IPS-20b (cell line): Measurements from ENCODE around the gene THOC7.

Experiments
- H3K27ac ChIP-seq: one replicate; pipeline ENCODE4 v1.5.1; 2013; ENCODE audit warnings: low read length
- H3K27me3 ChIP-seq: 2 replicates; pipeline ENCODE4 v1.6.1; 2013; ENCODE audit warnings: mild to moderate bottlenecking, low read length, inconsistent platforms; ENCODE audit not compliant: insufficient read depth
- H3K36me3 ChIP-seq: 2 replicates; pipeline ENCODE4 v1.6.1; 2013; ENCODE audit warnings: low read depth, mild to moderate bottlenecking, inconsistent platforms, low read length, moderate library complexity; ENCODE audit not compliant: insufficient read depth
- H3K4me1 ChIP-seq: 2 replicates; pipeline ENCODE4 v1.6.1; 2013; ENCODE audit warnings: mild to moderate bottlenecking, control low read depth, inconsistent platforms, low read length, moderate library complexity; ENCODE audit not compliant: insufficient read depth
- H3K4me3 ChIP-seq: 2 replicates; pipeline ENCODE4 v1.5.1; 2013; ENCODE audit warnings: mild to moderate bottlenecking, low read length, inconsistent platforms
- H3K9ac ChIP-seq: 2 replicates; pipeline ENCODE4 v1.6.1; 2013; ENCODE audit warnings: low read depth, mild to moderate bottlenecking, inconsistent platforms, low read length, moderate library complexity
- H3K9me3 ChIP-seq: 2 replicates; pipeline ENCODE4 v1.6.1; 2013; ENCODE audit warnings: mild to moderate bottlenecking, low read depth, low read length, inconsistent platforms; ENCODE audit not compliant: insufficient read depth

THOC7 gene

GRCh38 chr3:63861306-63861705 is 2.3 kb downstream of the THOC7 start:
- peak overlapping the region; percentile 31; the same call in 1 of the 2 replicates for H3K4me3 ChIP-seq

GRCh38 chr3:63860776-63861175 is 2.8 kb downstream of the THOC7 start:
- Histone ChIP-seq H3K4me1 (peaks cover 51% of the 10 kb centered on the region), H3K9me3 (no peaks in the 10 kb centered on the region), H3K27me3 (peaks cover 8% of the 10 kb centered on the region; the same call in 1 of the 2 replicates), H3K4me3 (peak overlapping the region; percentile 31; the same call in 1 of the 2 replicates), H3K27ac (no peak overlapping the region), H3K36me3 (no peaks in the 10 kb centered on the region), H3K9ac (no peak overlapping the region)

More at GRCh38 chr3:63861306-63861705, 2.3 kb downstream of the THOC7 start:
- peaks cover 45% of the 10 kb centered on the region for H3K4me1 ChIP-seq
- H3K9me3 ChIP-seq = no peaks in the 10 kb centered on the region
- H3K9ac ChIP-seq = no peak overlapping the region
- H3K27me3 ChIP-seq = peaks cover 8% of the 10 kb centered on the region; the same call in 1 of the 2 replicates
- H3K27ac ChIP-seq = no peak overlapping the region
- H3K36me3 ChIP-seq = no peaks in the 10 kb centered on the region

- Histone ChIP-seq H3K4me1 (peaks cover 57% of the 10 kb centered on the region), H3K9ac (no peak overlapping the region), H3K36me3 (no peaks in the 10 kb centered on the region), H3K27me3 (no peaks in the 10 kb centered on the region), H3K27ac (no peak overlapping the region), H3K9me3 (no peaks in the 10 kb centered on the region), H3K4me3 (no peak overlapping the region)
Observed at GRCh38 chr3:63857311-63857710, 6.3 kb downstream of the THOC7 start.

- Histone ChIP-seq H3K27me3 (no peaks in the 10 kb centered on the region), H3K4me3 (peak overlapping the region; percentile 4; the same call in 1 of the 2 replicates), H3K36me3 (no peaks in the 10 kb centered on the region), H3K9me3 (no peaks in the 10 kb centered on the region), H3K4me1 (peaks cover 45% of the 10 kb centered on the region), H3K27ac (no peak overlapping the region), H3K9ac (no peak overlapping the region)
Observed at GRCh38 chr3:63855333-63855940, 8.2 kb downstream of the THOC7 start.

GRCh38 chr3:63853106-63853505 is 10.5 kb downstream of the THOC7 start:
- no peak overlapping the region for H3K27ac ChIP-seq
- no peaks in the 10 kb centered on the region for H3K9me3 ChIP-seq
- H3K9ac ChIP-seq = no peak overlapping the region
- H3K4me3 ChIP-seq = no peak overlapping the region
- H3K27me3 ChIP-seq = no peaks in the 10 kb centered on the region
- no peaks in the 10 kb centered on the region for H3K36me3 ChIP-seq
- H3K4me1 ChIP-seq = peaks cover 39% of the 10 kb centered on the region

- Histone ChIP-seq H3K36me3 (no peaks in the 10 kb centered on the region), H3K9ac (no peak overlapping the region), H3K4me1 (peaks cover 39% of the 10 kb centered on the region; the same call in 1 of the 2 replicates), H3K27me3 (no peaks in the 10 kb centered on the region), H3K4me3 (no peak overlapping the region), H3K27ac (no peak overlapping the region), H3K9me3 (no peaks in the 10 kb centered on the region)
Observed at GRCh38 chr3:63851287-63851686, 12.3 kb downstream of the THOC7 start.

GRCh38 chr3:63849175-63849574 is 14.4 kb downstream of the THOC7 start:
- no peaks in the 10 kb centered on the region for H3K36me3 ChIP-seq
- H3K27ac ChIP-seq = no peak overlapping the region
- H3K4me1 ChIP-seq = peaks cover 22% of the 10 kb centered on the region; the same call in 1 of the 2 replicates
- no peaks in the 10 kb centered on the region for H3K27me3 ChIP-seq
- H3K9ac ChIP-seq = no peak overlapping the region
- no peak overlapping the region for H3K4me3 ChIP-seq
- H3K9me3 ChIP-seq = no peaks in the 10 kb centered on the region

- no peaks in the 10 kb centered on the region for H3K9me3 ChIP-seq
- H3K4me1 ChIP-seq = peaks cover 19% of the 10 kb centered on the region; the same call in 1 of the 2 replicates
- no peak overlapping the region for H3K27ac ChIP-seq
- H3K9ac ChIP-seq = 0 out of 2 replicates have a peak overlapping the region, but pooled peaks have one; percentile 3
- H3K4me3 ChIP-seq = 0 out of 2 replicates have a peak overlapping the region, but pooled peaks have one; percentile 13
- no peaks in the 10 kb centered on the region for H3K36me3 ChIP-seq
- no peaks in the 10 kb centered on the region for H3K27me3 ChIP-seq
Observed at GRCh38 chr3:63847718-63848450, 15.7 kb downstream of the THOC7 start.

- Histone ChIP-seq H3K27me3 (no peaks in the 10 kb centered on the region), H3K4me3 (no peak overlapping the region), H3K4me1 (peaks cover 19% of the 10 kb centered on the region; the same call in 1 of the 2 replicates), H3K9ac (no peak overlapping the region), H3K27ac (no peak overlapping the region), H3K9me3 (no peaks in the 10 kb centered on the region), H3K36me3 (no peaks in the 10 kb centered on the region)
Observed at GRCh38 chr3:63845215-63845614, 18.4 kb downstream of the THOC7 start.

GRCh38 chr3:63842127-63842526 is 21.5 kb downstream of the THOC7 start:
- Histone ChIP-seq H3K4me3 (no peak overlapping the region), H3K9me3 (no peaks in the 10 kb centered on the region), H3K27me3 (no peaks in the 10 kb centered on the region), H3K4me1 (peaks cover 2% of the 10 kb centered on the region; the same call in 1 of the 2 replicates), H3K9ac (no peak overlapping the region), H3K27ac (no peak overlapping the region), H3K36me3 (no peaks in the 10 kb centered on the region)

GRCh38 chr3:63841704-63842103 is 21.9 kb downstream of the THOC7 start:
- Histone ChIP-seq H3K27ac (no peak overlapping the region), H3K9me3 (no peaks in the 10 kb centered on the region)

GRCh38 chr3:63832395-63832794 is 31.2 kb downstream of the THOC7 start:
- Histone ChIP-seq H3K27me3 (no peaks in the 10 kb centered on the region), H3K4me3 (no peak overlapping the region), H3K4me1 (no peaks in the 10 kb centered on the region), H3K27ac (no peak overlapping the region), H3K9ac (no peak overlapping the region), H3K36me3 (peaks cover 61% of the 10 kb centered on the region), H3K9me3 (no peaks in the 10 kb centered on the region)

More at GRCh38 chr3:63841704-63842103, 21.9 kb downstream of the THOC7 start:
- Histone ChIP-seq H3K9ac (no peak overlapping the region), H3K36me3 (peaks cover 2% of the 10 kb centered on the region; the same call in 1 of the 2 replicates), H3K27me3 (no peaks in the 10 kb centered on the region), H3K4me1 (no peaks in the 10 kb centered on the region), H3K4me3 (no peak overlapping the region)
